Mesendoderm (in vitro differentiated cells): ENCODE results near the gene ARHGAP20.

Experiments used
- DNase-seq: peaks from one replicate; pipeline ENCODE4 v3.0.0; 2013
- H2AK5ac ChIP-seq: 2 replicates; pipeline ENCODE4 v1.6.1; 2013; ENCODE audit warnings: low read length, inconsistent platforms
- H2BK120ac ChIP-seq: 2 replicates; pipeline ENCODE4 v1.6.1; 2013; ENCODE audit warnings: low read depth, mild to moderate bottlenecking, low read length, moderate library complexity, mixed read lengths
- H2BK15ac ChIP-seq: replicated peaks from 2 replicates; pipeline ENCODE4 v1.6.1; 2013; ENCODE audit warnings: low read depth, mild to moderate bottlenecking, moderate library complexity
- H2BK5ac ChIP-seq: 2 replicates; pipeline ENCODE4 v1.6.1; 2013; ENCODE audit warnings: low read length, inconsistent platforms
- H3K18ac ChIP-seq: 2 replicates; pipeline ENCODE4 v1.6.1; 2013; ENCODE audit warnings: mild to moderate bottlenecking, low read length, mixed read lengths
- H3K23ac ChIP-seq: one replicate; pipeline ENCODE4 v1.6.1; 2013; ENCODE audit warnings: low read length
- H3K27ac ChIP-seq: 2 replicates; pipeline ENCODE4 v1.5.1; 2013; ENCODE audit warnings: low read depth, mild to moderate bottlenecking, inconsistent platforms, low read length, moderate library complexity
- H3K27me3 ChIP-seq: 2 replicates; pipeline ENCODE4 v1.6.1; 2013; ENCODE audit warnings: low read length, control low read depth, mild to moderate bottlenecking, inconsistent platforms; ENCODE audit not compliant: insufficient read depth, poor library complexity
- H3K36me3 ChIP-seq: 2 replicates; pipeline ENCODE4 v1.6.1; 2013; ENCODE audit warnings: low read length, inconsistent platforms; ENCODE audit not compliant: control insufficient read depth, insufficient read depth
- H3K4ac ChIP-seq: one replicate; pipeline ENCODE4 v1.6.1; 2013; ENCODE audit warnings: low read depth, mild to moderate bottlenecking, low read length, moderate library complexity
- H3K4me1 ChIP-seq: 2 replicates; pipeline ENCODE4 v1.6.1; 2013; ENCODE audit warnings: low read depth, low read length, inconsistent platforms; ENCODE audit not compliant: control insufficient read depth
- H3K4me2 ChIP-seq: 2 replicates; pipeline ENCODE4 v1.6.1; 2013; ENCODE audit warnings: low read length
- H3K4me3 ChIP-seq: 2 replicates; pipeline ENCODE4 v1.5.1; 2013; ENCODE audit warnings: mild to moderate bottlenecking, low read length
- H3K56ac ChIP-seq: one replicate; pipeline ENCODE4 v1.6.1; 2013; ENCODE audit warnings: low read length
- H3K79me1 ChIP-seq: 2 replicates; pipeline ENCODE4 v1.6.1; 2013; ENCODE audit warnings: low read length, inconsistent platforms
- H3K79me2 ChIP-seq: 2 replicates; pipeline ENCODE4 v1.6.1; 2013; ENCODE audit warnings: mild to moderate bottlenecking, low read length; ENCODE audit not compliant: control insufficient read depth, insufficient read depth
- H3K9ac ChIP-seq: 2 replicates; pipeline ENCODE4 v1.6.1; 2013; ENCODE audit warnings: low read length, inconsistent platforms
- H4K5ac ChIP-seq: one replicate; pipeline ENCODE4 v1.6.1; 2013; ENCODE audit warnings: low read length
- H4K8ac ChIP-seq: one replicate; pipeline ENCODE4 v1.6.1; 2013; ENCODE audit warnings: low read depth, mild to moderate bottlenecking, control low read depth, low read length, moderate library complexity
- WGBS: extraction: QIAGEN DNeasy Blood & Tissue Kit; methylation state at CpG from one replicate; pipeline ENCODE4 v1.1.7; 2013; ENCODE audit warnings: low lambda C conversion rate, missing lambda C conversion rate; ENCODE audit not compliant: insufficient coverage; ENCODE audit errors: extremely low coverage; 5-methylcytosine and 5-hydroxymethylcytosine counted together

Gene ARHGAP20

DNA sequence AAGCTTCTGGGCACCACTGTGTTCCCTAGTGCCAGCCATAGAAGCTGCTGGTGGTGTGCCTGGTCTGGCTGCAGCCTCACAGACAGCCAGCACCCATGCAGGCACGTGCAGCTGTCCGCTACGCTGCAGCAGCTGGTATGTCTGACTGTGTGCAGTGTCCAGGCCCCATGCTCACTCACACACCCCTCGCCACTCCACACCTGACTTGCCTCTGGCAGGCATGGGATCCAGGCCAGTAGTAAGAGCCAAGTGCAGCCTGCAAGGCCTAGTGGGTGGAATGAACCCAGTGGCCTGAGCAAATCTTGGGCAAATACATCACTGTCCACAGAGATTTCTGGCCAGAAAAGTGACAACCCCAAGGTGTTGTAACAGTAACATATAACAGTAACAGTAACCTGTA is 111.9 kb downstream of the ARHGAP20 start:
- Histone ChIP-seq H3K79me1 (no peaks in the 10 kb centered on the region), H2AK5ac (no peak overlapping the region), H2BK5ac (no peak overlapping the region), H3K27me3 (no peaks in the 10 kb centered on the region), H3K79me2 (no peaks in the 10 kb centered on the region), H2BK15ac (no peak overlapping the region), H2BK120ac (no peak overlapping the region), H3K18ac (no peak overlapping the region), H3K4me3 (no peak overlapping the region), H3K4ac (no peak overlapping the region), H3K4me2 (no peak overlapping the region), H4K5ac (no peak overlapping the region), H3K36me3 (no peaks in the 10 kb centered on the region), H3K27ac (no peak overlapping the region), H3K56ac (no peak overlapping the region), H3K23ac (no peak overlapping the region), H3K4me1 (no peaks in the 10 kb centered on the region), H3K9ac (no peak overlapping the region), H4K8ac (no peak overlapping the region)
- no CpG with 5 or more reads among the region's 4 CpGs for WGBS
- no peak for DNase-seq

DNA sequence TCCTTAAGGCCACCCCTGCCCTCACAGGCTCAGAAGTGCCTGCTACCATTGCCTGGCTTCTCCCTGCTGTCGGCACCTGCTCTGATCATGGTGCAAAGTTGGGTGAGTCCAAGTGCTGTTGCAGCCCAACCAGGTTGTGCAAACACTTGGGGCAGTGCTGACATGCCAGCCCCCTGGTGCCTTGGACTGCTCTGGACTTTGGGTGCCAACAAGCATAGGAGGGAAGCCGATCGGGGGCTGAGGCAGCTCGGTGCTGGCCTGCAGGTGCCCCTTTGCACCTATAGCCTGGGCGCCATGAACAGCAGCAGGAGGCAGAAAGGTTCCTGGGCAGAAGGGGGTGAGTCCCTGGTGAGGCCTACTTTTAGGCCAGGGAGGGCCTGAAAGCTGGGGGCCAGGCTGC is 113.0 kb downstream of the ARHGAP20 start:
- Histone ChIP-seq H3K23ac (no peak overlapping the region), H3K4ac (no peak overlapping the region), H3K4me2 (no peak overlapping the region), H2BK120ac (no peak overlapping the region), H4K8ac (no peak overlapping the region), H3K4me1 (no peaks in the 10 kb centered on the region), H2AK5ac (no peak overlapping the region), H2BK15ac (no peak overlapping the region), H3K36me3 (no peaks in the 10 kb centered on the region), H2BK5ac (no peak overlapping the region), H4K5ac (no peak overlapping the region), H3K27ac (no peak overlapping the region), H3K27me3 (no peaks in the 10 kb centered on the region), H3K56ac (no peak overlapping the region), H3K9ac (no peak overlapping the region), H3K79me1 (no peaks in the 10 kb centered on the region), H3K4me3 (no peak overlapping the region), H3K18ac (no peak overlapping the region), H3K79me2 (no peaks in the 10 kb centered on the region)
- DNase-seq: no peak
- WGBS: no CpG with 5 or more reads among the region's 5 CpGs

DNA sequence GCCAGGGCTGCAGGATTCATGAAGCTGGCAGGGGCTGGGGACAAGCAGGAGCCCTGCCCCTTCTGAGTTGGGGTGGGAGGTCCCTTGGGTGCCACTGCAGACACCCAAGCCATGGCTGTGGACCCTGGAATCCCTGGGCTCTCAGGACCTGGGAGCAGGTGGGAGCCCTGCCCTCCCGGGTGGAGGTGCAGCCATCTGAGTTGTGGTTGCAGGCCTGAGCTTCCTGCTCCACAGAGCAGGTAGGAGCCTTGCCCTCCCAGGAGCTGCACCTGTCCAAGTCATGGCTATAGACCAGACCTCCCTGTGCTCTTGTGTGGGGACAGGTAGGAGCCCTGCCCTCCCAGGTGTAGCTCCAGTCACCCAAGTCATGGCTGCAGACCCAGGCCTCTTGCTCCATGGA is 113.5 kb downstream of the ARHGAP20 start:
- H2BK5ac ChIP-seq: no peak overlapping the region
- no peaks in the 10 kb centered on the region for H3K27me3 ChIP-seq
- H3K56ac ChIP-seq: no peak overlapping the region
- H2AK5ac ChIP-seq: no peak overlapping the region
- no peak overlapping the region for H4K8ac ChIP-seq
- no peak overlapping the region for H3K23ac ChIP-seq
- no peak overlapping the region for H3K9ac ChIP-seq
- H2BK15ac ChIP-seq: no peak overlapping the region
- DNase-seq: no peak
- no CpG with 5 or more reads among the region's 1 CpG for WGBS
- H3K4me2 ChIP-seq: no peak overlapping the region
- no peaks in the 10 kb centered on the region for H3K36me3 ChIP-seq
- H2BK120ac ChIP-seq: no peak overlapping the region
- no peak overlapping the region for H3K27ac ChIP-seq
- no peak overlapping the region for H3K4ac ChIP-seq
- H3K79me2 ChIP-seq: no peaks in the 10 kb centered on the region
- no peaks in the 10 kb centered on the region for H3K4me1 ChIP-seq
- no peaks in the 10 kb centered on the region for H3K79me1 ChIP-seq
- no peak overlapping the region for H4K5ac ChIP-seq
- no peak overlapping the region for H3K4me3 ChIP-seq
- H3K18ac ChIP-seq: no peak overlapping the region

DNA sequence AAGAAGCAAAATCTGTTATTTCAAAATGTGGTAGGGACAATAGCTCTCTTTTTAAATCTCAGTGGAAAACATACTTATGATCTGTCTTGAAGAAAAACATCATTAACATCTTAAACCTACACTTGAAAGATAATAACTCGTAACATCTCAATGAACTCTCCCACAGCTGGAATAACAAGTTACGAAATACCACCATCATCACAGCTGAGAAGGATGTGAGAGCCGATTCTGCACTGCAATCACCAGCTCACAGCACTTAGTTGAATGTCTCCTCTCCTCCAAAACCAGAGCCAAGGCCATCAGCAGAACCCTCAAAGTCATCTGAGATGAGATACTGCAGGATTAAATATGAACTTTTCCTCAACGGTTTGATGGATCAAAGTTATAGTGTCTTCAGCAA is 124.3 kb downstream of the ARHGAP20 start:
- no peaks in the 10 kb centered on the region for H3K27me3 ChIP-seq

GRCh38 chr11:110587129-110587528 is 125.1 kb downstream of the ARHGAP20 start:
- H2AK5ac ChIP-seq: no peak overlapping the region
- no peak for DNase-seq
- H3K9ac ChIP-seq: no peak overlapping the region
- no peak overlapping the region for H2BK15ac ChIP-seq
- H3K56ac ChIP-seq: no peak overlapping the region
- H3K4me2 ChIP-seq: no peak overlapping the region
- no peak overlapping the region for H4K5ac ChIP-seq
- no peak overlapping the region for H2BK5ac ChIP-seq
- no peaks in the 10 kb centered on the region for H3K79me1 ChIP-seq
- no peak overlapping the region for H3K18ac ChIP-seq
- no peaks in the 10 kb centered on the region for H3K4me1 ChIP-seq
- no peaks in the 10 kb centered on the region for H3K79me2 ChIP-seq
- H3K4ac ChIP-seq: no peak overlapping the region
- H3K4me3 ChIP-seq: no peak overlapping the region
- H2BK120ac ChIP-seq: no peak overlapping the region
- WGBS: no CpG with 5 or more reads among the region's 1 CpG
- H3K36me3 ChIP-seq: no peaks in the 10 kb centered on the region
- H3K27ac ChIP-seq: no peak overlapping the region
- H4K8ac ChIP-seq: no peak overlapping the region
- H3K23ac ChIP-seq: no peak overlapping the region
- H3K27me3 ChIP-seq: no peaks in the 10 kb centered on the region

More for the DNA sequence above, 124.3 kb downstream of the ARHGAP20 start:
- H3K4me1 ChIP-seq: no peaks in the 10 kb centered on the region
- H3K18ac ChIP-seq: no peak overlapping the region
- no peaks in the 10 kb centered on the region for H3K79me1 ChIP-seq
- H2BK5ac ChIP-seq: no peak overlapping the region
- no peak overlapping the region for H2BK120ac ChIP-seq
- no CpG with 5 or more reads among the region's 4 CpGs for WGBS
- H3K4me2 ChIP-seq: no peak overlapping the region
- no peaks in the 10 kb centered on the region for H3K79me2 ChIP-seq
- no peak overlapping the region for H3K27ac ChIP-seq
- no peak overlapping the region for H3K23ac ChIP-seq
- no peak overlapping the region for H2BK15ac ChIP-seq
- no peak overlapping the region for H3K56ac ChIP-seq
- no peaks in the 10 kb centered on the region for H3K36me3 ChIP-seq
- no peak overlapping the region for H4K8ac ChIP-seq
- H4K5ac ChIP-seq: no peak overlapping the region
- no peak overlapping the region for H3K4me3 ChIP-seq
- no peak overlapping the region for H3K9ac ChIP-seq
- DNase-seq: no peak
- no peak overlapping the region for H2AK5ac ChIP-seq
- no peak overlapping the region for H3K4ac ChIP-seq

- DNase-seq: no peak
- Histone ChIP-seq H3K36me3 (no peaks in the 10 kb centered on the region), H3K4me2 (no peak overlapping the region), H2AK5ac (no peak overlapping the region), H3K18ac (no peak overlapping the region), H3K27ac (no peak overlapping the region), H3K4me1 (no peaks in the 10 kb centered on the region), H4K8ac (no peak overlapping the region), H3K9ac (no peak overlapping the region), H3K4me3 (no peak overlapping the region), H3K23ac (no peak overlapping the region), H3K27me3 (no peaks in the 10 kb centered on the region), H3K56ac (no peak overlapping the region), H2BK15ac (no peak overlapping the region), H4K5ac (no peak overlapping the region), H2BK5ac (no peak overlapping the region), H3K79me1 (no peaks in the 10 kb centered on the region), H2BK120ac (no peak overlapping the region), H3K4ac (no peak overlapping the region), H3K79me2 (no peaks in the 10 kb centered on the region)
- WGBS: no CpG with 5 or more reads among the region's 1 CpG
Measured at GRCh38 chr11:110584150-110584549, 128.1 kb downstream of the ARHGAP20 start.
